Measurements from ENCODE around the gene EYA2.

- no peak for TF ChIP-seq CTCF (IDR thresholded peaks at IDR 0.05; ENCODE audit: low read depth, low read length, missing input control)
- TF ChIP-seq REST (IDR thresholded peaks at IDR 0.05): no peak
- TF ChIP-seq TAF1 (conservative IDR thresholded peaks at IDR 0.05): no peak
- TF ChIP-seq MAX (IDR thresholded peaks at IDR 0.05): no peak
- TF ChIP-seq RAD21 (IDR thresholded peaks at IDR 0.05): no peak
- TF ChIP-seq GABPA (IDR thresholded peaks at IDR 0.05 in 1 of 2, conservative IDR thresholded peaks at IDR 0.05 in 1 of 2): no peak
- no peak for TF ChIP-seq EGR1 (IDR thresholded peaks at IDR 0.05; ENCODE audit: low read depth in 2 of 2)
- no peak for TF ChIP-seq ZBTB33 (IDR thresholded peaks at IDR 0.05)
- TF ChIP-seq RXRA (IDR thresholded peaks at IDR 0.05): no peak
- TF ChIP-seq JUND (IDR thresholded peaks at IDR 0.05): no peak
- no peak for TF ChIP-seq YY1 (IDR thresholded peaks at IDR 0.05)
- TF ChIP-seq SP1 (IDR thresholded peaks at IDR 0.05): no peak
- TF ChIP-seq HNF4A (conservative IDR thresholded peaks at IDR 0.05): no peak
These were observed 133.8 kb downstream of the EYA2 start for GRCh38 chr20:47028487-47028886.
